MM.1S (cell line): ENCODE measurements around the gene DYNLT2.

Experiments used
- DNase-seq: peaks from one replicate; pipeline ENCODE4 v3.0.0-alpha.2; 2015
- H2AFZ ChIP-seq: fragments of 300-600 bp; sonication (generic); 2 replicates; pipeline ENCODE4 v1.6.0; 2016; ENCODE audit warnings: antibody characterized with exemption, low read length
- H3F3A ChIP-seq: fragments of 300-600 bp; sonication (generic); 2 replicates; pipeline ENCODE4 v1.6.1; 2016; ENCODE audit warnings: mild to moderate bottlenecking, antibody characterized with exemption, low read length, moderate library complexity, mixed read lengths; ENCODE audit not compliant: insufficient read depth
- H3K27ac ChIP-seq: fragments of 300-600 bp; sonication (generic); 2 replicates; pipeline ENCODE4 v1.5.1; 2016; ENCODE audit warnings: mild to moderate bottlenecking, low read length
- H3K27me3 ChIP-seq: fragments of 300-600 bp; sonication (generic); replicated peaks from 2 replicates; pipeline ENCODE4 v1.6.0; 2016; ENCODE audit warnings: low read length; ENCODE audit not compliant: insufficient read depth
- H3K36me3 ChIP-seq: fragments of 300-600 bp; sonication (generic); replicated peaks from 2 replicates; pipeline ENCODE4 v1.6.1; 2016; ENCODE audit warnings: mild to moderate bottlenecking, low read length, mixed read lengths; ENCODE audit not compliant: insufficient read depth
- H3K4me1 ChIP-seq: fragments of 300-600 bp; sonication (generic); 2 replicates; pipeline ENCODE4 v1.6.1; 2016; ENCODE audit warnings: low read length, mixed read lengths
- H3K4me2 ChIP-seq: fragments of 300-600 bp; sonication (generic); 2 replicates; pipeline ENCODE4 v1.6.0; 2016; ENCODE audit warnings: low read depth, low read length
- H3K4me3 ChIP-seq: fragments of 300-600 bp; sonication (generic); 2 replicates; pipeline ENCODE4 v1.5.1; 2016; ENCODE audit warnings: low read length, mixed read lengths
- H3K79me2 ChIP-seq: fragments of 300-600 bp; sonication (generic); 2 replicates; pipeline ENCODE4 v1.6.1; 2016; ENCODE audit warnings: mixed run types, low read length, mixed read lengths
- H3K9ac ChIP-seq: fragments of 300-600 bp; sonication (generic); 2 replicates; pipeline ENCODE4 v1.6.1; 2016; ENCODE audit warnings: low read length, mixed read lengths
- H3K9me2 ChIP-seq: fragments of 300-600 bp; sonication (generic); replicated peaks from 2 replicates; pipeline ENCODE4 v1.6.1; 2016; ENCODE audit warnings: mild to moderate bottlenecking, low read length, mixed read lengths; ENCODE audit not compliant: insufficient read depth
- H3K9me3 ChIP-seq: fragments of 300-600 bp; sonication (generic); replicated peaks from 2 replicates; pipeline ENCODE4 v1.6.1; 2016; ENCODE audit warnings: mild to moderate bottlenecking, low read length, mixed read lengths; ENCODE audit not compliant: insufficient read depth
- H4K20me1 ChIP-seq: fragments of 300-600 bp; sonication (generic); 2 replicates; pipeline ENCODE4 v1.6.1; 2016; ENCODE audit warnings: mild to moderate bottlenecking, low read length, moderate library complexity, mixed read lengths; ENCODE audit not compliant: insufficient read depth
- CTCF ChIP-seq: fragments of 300-600 bp; sonication (generic); IDR thresholded peaks from 2 replicates; pipeline ENCODE4 v1.5.1; 2016; ENCODE audit warnings: antibody characterized with exemption, low read length, mixed read lengths
- EZH2 ChIP-seq: fragments of 300-600 bp; sonication (generic); optimal IDR thresholded peaks from 2 replicates; pipeline ENCODE3; 2017; ENCODE audit warnings: low read depth, mild to moderate bottlenecking, antibody characterized with exemption, low read length, mixed read lengths
- EZH2phosphoT487 ChIP-seq: fragments of 300-600 bp; sonication (generic); IDR thresholded peaks from 2 replicates; pipeline ENCODE4 v1.6.1; 2018; ENCODE audit warnings: antibody characterized with exemption, low read length

DYNLT2 gene

GRCh38 chr6:169779896-169780295 lies 28.5 kb upstream of the DYNLT2 start:
- Histone ChIP-seq H3K4me2 (no peak overlapping the region), H3K27me3 (no peaks in the 10 kb centered on the region), H3K4me3 (no peak overlapping the region), H3F3A (no peaks in the 10 kb centered on the region), H2AFZ (no peak overlapping the region), H3K79me2 (no peaks in the 10 kb centered on the region), H3K27ac (no peak overlapping the region), H3K9me2 (no peaks in the 10 kb centered on the region), H3K9ac (no peak overlapping the region), H3K4me1 (no peaks in the 10 kb centered on the region), H3K9me3 (no peaks in the 10 kb centered on the region), H4K20me1 (no peaks in the 10 kb centered on the region), H3K36me3 (no peaks in the 10 kb centered on the region)
- TF ChIP-seq CTCF (no peak), EZH2 (no peak)
- DNase-seq: no peak

GRCh38 chr6:169779092-169779815 lies 27.9 kb upstream of the DYNLT2 start:
- no peak for DNase-seq
- Histone ChIP-seq H3K4me3 (no peak overlapping the region), H4K20me1 (no peaks in the 10 kb centered on the region), H3K79me2 (no peaks in the 10 kb centered on the region), H3K9me2 (no peaks in the 10 kb centered on the region), H3K36me3 (no peaks in the 10 kb centered on the region), H3K9me3 (no peaks in the 10 kb centered on the region), H3K9ac (no peak overlapping the region), H3K4me1 (no peaks in the 10 kb centered on the region), H3F3A (no peaks in the 10 kb centered on the region), H2AFZ (no peak overlapping the region), H3K27ac (no peak overlapping the region), H3K4me2 (no peak overlapping the region), H3K27me3 (no peaks in the 10 kb centered on the region)
- no peak for TF ChIP-seq CTCF
- TF ChIP-seq EZH2phosphoT487: no peak
- no peak for TF ChIP-seq EZH2

GRCh38 chr6:169778646-169779045 lies 27.3 kb upstream of the DYNLT2 start:
- Histone ChIP-seq H3K9me2 (no peaks in the 10 kb centered on the region), H3K27me3 (no peaks in the 10 kb centered on the region), H2AFZ (no peak overlapping the region), H3K9ac (no peak overlapping the region), H3K4me1 (no peaks in the 10 kb centered on the region), H3K27ac (no peak overlapping the region), H3K4me3 (no peak overlapping the region), H3K4me2 (no peak overlapping the region), H4K20me1 (no peaks in the 10 kb centered on the region), H3F3A (no peaks in the 10 kb centered on the region), H3K9me3 (no peaks in the 10 kb centered on the region), H3K36me3 (no peaks in the 10 kb centered on the region), H3K79me2 (no peaks in the 10 kb centered on the region)
- DNase-seq: no peak
- TF ChIP-seq EZH2 (no peak), CTCF (no peak), EZH2phosphoT487 (no peak)
